Choroid plexus epithelial cell (primary cell): ENCODE results near the gene PRMT3.
"Not testable (repeated sequence)": the region's sequence is repeated elsewhere in the genome, so short reads cannot be mapped to it uniquely, and the experiment has no call there.

Experiments used
- DNase-seq: peaks from one replicate; pipeline ENCODE4 v3.0.0-alpha.2; 2010; ENCODE audit warnings: low read depth
- H3K4me3 ChIP-seq: 2 replicates; pipeline ENCODE4 v1.5.1; 2011; ENCODE audit warnings: low read depth, mild to moderate bottlenecking, control low read depth, low read length, moderate library complexity
- TF ChIP-seq, protein P1 (sequence below): conservative IDR thresholded peaks from 2 replicates; pipeline ENCODE4 v1.5.1; 2011; ENCODE audit warnings: low read depth, mild to moderate bottlenecking, control low read depth, inconsistent platforms, low read length, moderate library complexity

Gene PRMT3

DNA sequence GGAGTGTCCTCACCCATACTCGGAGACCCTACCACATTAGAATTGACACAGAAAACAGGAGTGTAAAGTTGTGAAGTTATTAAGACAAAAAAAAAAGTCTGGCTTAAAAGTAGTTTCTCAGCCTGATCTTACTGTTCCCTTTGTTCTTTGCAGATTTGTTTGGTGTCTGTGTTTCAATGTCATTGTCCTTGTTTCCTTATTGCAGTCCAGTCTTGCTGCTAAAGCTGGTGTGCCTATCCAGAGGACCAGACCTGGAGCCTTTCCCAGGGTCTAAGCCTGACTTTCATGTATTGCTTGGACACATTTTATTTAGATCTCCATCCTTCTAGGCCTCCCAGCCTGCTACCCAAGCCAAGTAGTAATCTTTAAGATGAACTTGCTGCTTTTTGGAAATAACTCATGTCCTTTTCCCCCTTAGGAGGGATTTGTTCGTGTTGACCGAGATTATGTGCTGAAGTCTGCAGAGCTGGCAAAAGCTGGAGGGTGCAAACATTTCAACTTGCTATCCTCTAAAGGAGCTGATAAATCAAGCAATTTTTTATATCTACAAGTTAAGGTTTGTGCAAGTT lies 11.3 kb upstream of the PRMT3 start:
- TF ChIP-seq, protein P1, sequence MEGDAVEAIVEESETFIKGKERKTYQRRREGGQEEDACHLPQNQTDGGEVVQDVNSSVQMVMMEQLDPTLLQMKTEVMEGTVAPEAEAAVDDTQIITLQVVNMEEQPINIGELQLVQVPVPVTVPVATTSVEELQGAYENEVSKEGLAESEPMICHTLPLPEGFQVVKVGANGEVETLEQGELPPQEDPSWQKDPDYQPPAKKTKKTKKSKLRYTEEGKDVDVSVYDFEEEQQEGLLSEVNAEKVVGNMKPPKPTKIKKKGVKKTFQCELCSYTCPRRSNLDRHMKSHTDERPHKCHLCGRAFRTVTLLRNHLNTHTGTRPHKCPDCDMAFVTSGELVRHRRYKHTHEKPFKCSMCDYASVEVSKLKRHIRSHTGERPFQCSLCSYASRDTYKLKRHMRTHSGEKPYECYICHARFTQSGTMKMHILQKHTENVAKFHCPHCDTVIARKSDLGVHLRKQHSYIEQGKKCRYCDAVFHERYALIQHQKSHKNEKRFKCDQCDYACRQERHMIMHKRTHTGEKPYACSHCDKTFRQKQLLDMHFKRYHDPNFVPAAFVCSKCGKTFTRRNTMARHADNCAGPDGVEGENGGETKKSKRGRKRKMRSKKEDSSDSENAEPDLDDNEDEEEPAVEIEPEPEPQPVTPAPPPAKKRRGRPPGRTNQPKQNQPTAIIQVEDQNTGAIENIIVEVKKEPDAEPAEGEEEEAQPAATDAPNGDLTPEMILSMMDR: no peak
- no peak overlapping the region for H3K4me3 ChIP-seq
- DNase-seq: no peak

DNA sequence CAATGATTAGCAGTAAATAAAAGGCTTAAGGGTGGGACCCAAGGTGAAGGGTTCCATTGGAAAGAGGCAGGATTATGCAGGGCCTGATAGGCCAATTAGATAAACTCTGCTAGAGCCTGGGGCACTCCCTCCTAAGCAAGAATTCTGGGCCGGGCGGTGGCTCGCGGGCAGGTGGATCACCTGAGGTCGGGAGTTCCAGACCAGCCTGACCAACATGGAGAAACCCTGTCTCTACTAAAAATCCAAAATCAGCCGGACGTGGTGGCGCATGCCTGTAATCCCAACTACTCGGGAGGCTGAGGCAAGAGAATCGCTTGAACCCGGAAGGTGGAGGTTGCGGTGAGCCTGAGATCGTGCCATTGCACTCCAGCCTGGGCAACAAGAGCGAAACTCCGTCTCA lies 1.5 kb upstream of the PRMT3 start:
- not testable (repeated sequence) for DNase-seq, H3K4me3 ChIP-seq

DNA sequence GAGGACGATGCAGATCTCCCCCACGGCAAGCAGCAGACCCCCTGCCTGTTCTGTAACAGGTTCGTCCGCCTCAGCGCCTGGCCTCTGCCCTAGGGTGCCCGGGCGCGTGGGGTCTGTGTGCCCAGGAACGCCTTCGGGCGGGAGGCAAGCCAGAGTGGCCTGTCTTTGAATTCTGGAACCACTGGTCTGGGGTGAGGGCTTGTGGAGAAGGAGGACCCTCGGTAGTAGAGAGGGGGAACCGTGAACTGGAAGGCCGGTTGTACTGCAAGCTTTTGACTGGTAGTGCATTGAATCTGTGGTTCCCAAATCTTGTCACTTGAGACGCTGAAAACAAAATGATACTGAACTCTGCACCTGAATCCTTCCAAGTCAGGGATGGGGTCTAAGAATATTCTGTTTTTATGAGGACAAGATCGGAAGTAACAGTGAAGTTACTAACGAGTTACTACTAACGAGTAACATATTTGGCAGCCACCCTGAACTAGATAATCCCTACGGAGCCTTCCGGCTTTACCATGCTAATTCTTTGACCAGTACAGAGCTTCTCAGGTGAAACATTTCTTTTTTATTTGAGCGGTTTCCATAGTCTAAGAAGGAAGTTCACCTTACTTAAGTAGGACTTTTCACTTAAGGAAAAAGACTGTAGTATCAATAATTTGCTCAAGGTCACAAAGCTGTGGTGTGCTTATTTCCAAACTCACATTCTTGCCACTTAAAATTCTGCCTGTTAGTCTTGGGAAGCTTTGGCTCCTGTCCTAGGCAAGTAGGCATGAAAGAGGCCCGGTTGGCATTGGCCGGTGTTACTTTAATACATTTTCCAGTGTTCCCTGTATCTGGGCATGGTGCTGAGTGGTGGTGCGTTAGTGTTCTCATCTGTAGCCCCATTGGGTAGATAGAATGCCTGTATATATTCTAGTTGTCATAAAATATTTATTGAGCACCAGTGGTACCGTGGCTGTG lies 860 bp downstream of the PRMT3 start:
- H3K4me3 ChIP-seq: peak overlapping the region; percentile 99
- TF ChIP-seq, protein P1: no peak
- DNase-seq: no peak

DNA sequence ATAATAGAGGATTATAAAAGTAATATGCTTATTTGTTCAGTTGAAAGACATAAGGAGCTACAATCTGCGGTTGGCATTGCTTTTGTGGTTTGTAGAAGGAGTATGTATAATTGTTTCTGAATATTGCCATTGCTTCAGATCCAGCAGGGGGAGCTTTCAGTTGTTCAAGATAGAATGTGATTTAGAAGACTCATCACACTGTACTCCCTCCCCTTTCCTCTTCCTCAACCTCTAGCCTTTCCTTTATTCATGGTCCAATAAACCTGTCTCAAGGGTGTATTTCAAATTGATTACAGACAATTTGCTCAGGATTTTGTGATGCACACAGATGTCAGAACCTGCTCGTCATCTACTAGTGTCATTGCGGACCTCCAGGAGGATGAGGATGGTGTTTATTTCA lies 9.8 kb downstream of the PRMT3 start:
- TF ChIP-seq, protein P1: peak; percentile 71
- DNase-seq: peak; percentile 80
- H3K4me3 ChIP-seq: no peak overlapping the region

DNA sequence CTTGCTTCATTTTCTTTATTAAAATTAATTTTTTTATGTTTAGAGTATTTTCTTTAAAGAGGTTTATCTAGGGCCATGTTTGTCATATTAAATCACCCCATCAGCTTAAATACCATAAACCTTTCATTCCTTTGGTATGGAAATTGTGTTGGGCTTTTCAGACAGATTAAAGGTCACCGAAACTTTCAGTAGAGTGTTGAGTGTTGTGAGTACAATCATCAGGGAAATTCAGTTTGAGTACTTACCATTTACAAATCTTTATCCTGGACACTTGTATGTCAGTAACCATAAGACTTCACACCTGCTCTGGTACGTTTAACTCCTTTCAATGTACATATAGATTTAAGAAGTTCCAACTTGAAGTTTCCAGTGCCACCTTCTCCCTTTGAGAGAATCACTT lies 12.0 kb downstream of the PRMT3 start:
- H3K4me3 ChIP-seq: no peak overlapping the region
- no peak for DNase-seq
- TF ChIP-seq, protein P1: no peak

DNA sequence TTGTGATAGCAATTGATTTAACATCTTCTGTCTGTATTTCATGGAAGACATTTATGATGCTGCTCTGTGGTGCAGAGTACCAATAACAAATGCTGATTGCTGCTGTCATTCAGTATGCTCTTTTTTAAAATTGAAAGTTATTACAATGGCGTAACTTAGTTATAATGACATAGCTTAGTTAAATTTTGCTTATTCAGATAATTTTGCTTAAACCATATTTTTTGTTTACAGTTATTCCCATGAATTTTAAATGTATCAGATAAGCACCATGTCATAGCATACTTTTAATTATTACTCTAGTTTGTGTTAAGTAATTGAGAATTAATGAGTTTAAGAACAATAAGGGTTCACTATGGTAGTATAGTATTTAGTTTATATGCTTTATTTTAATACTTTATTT lies 15.5 kb downstream of the PRMT3 start:
- TF ChIP-seq, protein P1: no peak
- DNase-seq: no peak
- H3K4me3 ChIP-seq: no peak overlapping the region

DNA sequence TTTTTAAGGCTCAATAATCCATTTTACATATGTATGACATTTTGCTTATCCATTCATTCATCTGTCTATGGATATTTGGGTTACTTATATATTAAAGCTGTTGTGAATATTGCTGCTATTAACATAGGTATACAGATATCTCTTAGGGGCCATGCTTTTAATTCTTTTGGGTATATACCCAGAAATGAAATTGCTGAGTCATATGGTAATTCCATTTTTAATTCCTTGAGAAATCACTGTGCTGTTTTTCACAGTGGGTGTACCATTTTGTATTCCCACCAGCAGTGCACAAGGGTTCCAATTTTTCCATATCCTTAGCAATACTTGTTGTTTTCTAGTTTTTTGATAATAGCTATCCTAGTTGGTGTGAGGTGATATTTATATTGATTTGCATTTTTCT lies 19.0 kb downstream of the PRMT3 start:
- TF ChIP-seq, protein P1: no peak
- no peak overlapping the region for H3K4me3 ChIP-seq
- no peak for DNase-seq
